ENCODE measurements around the gene UBE2E1.

UBE2E1 gene

DNA sequence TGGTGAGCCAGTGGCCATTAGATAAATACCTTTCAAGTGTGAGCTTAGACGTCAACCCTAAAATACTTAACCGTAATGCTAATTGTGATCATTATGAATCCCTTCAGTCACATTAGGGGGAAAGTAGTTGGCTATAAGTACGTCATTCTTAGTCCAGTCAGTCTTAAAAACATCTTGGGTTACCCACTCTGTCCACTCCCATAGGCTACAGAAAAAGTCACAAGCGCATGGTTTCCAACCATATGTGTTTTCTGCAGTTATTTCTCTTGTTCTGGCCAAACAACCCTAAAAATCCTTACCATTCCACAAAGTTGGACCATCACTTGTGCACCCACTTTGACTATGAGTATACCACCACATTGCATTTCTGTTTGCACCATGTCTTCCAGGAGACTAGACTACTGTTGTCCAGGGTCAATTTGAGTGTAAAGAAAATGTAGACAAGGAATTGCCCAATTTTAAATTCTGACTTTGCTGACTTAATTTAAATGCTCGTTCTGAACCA lies 114.4 kb downstream of the UBE2E1 start:
- DNase-seq = no peak

- no peak for DNase-seq
Observed at GRCh38 chr3:23921052-23921511, 115.3 kb downstream of the UBE2E1 start.

- DNase-seq = no peak
Observed at GRCh38 chr3:23923786-23924185, 118.0 kb downstream of the UBE2E1 start.

- DNase-seq = no peak
Observed at GRCh38 chr3:23926246-23926645, 120.5 kb downstream of the UBE2E1 start.

DNA sequence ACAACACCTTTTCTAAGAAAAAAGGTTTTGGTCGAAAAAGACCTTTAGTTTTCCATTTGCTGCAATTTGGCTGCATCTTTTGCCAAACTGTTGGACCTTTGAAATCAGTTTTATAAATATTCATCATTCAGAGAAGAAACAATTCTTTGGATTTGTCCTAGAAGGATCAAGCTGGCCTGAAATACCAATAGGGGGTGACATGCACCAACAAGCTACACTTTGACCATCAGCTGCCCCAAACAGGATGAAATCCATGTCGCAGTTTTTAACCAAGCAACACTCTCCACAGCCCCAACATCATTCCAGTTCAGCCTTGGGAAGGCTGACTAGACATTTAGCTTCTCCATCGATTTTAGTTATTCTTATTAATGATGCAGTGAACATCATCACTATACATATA lies 121.0 kb downstream of the UBE2E1 start:
- peak; percentile 6 to 64 for DNase-seq

GRCh38 chr3:23928524-23928923 lies 122.8 kb downstream of the UBE2E1 start:
- DNase-seq = no peak

- no peak for DNase-seq
Observed at GRCh38 chr3:23931597-23931996, 125.8 kb downstream of the UBE2E1 start.

GRCh38 chr3:23932571-23932970 lies 126.8 kb downstream of the UBE2E1 start:
- no peak for DNase-seq

- DNase-seq = no peak
Observed at GRCh38 chr3:23934253-23934652, 128.5 kb downstream of the UBE2E1 start.

GRCh38 chr3:23937296-23937695 lies 131.5 kb downstream of the UBE2E1 start:
- DNase-seq = no peak

DNA sequence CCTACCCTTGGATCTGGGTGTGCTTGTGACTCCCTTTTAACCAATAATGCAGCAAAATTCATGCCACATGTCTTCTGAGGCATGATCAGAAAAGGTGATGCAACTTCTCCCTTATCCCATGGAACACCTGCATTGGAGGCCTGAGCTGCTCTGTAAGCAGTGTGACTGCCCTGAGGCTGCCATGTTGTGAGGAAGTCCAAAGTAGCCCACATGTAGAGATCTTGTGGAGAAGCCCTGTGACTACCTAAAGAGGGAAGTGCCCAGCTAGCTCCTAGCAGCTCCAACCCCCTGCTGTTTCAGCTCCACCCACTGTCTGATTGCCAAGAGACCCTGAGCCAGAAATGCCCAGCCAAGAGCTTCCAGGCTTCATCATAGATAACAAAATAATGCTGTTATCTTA lies 132.9 kb downstream of the UBE2E1 start:
- no peak for DNase-seq

- DNase-seq = no peak
Observed at GRCh38 chr3:23940775-23941174, 135.0 kb downstream of the UBE2E1 start.

All from hippocampal formation (tissue), 2 donors.